Measurements from ENCODE around the gene LMX1B. TPM values are rescaled to one million over a fixed set of nuclear protein-coding genes. Genes with fewer than 3 reads are reported as not detected.

The LMX1B gene
- polyA plus RNA-seq, 3 donors: 0.10 to 0.90 (median 0.13) TPM

DNA sequence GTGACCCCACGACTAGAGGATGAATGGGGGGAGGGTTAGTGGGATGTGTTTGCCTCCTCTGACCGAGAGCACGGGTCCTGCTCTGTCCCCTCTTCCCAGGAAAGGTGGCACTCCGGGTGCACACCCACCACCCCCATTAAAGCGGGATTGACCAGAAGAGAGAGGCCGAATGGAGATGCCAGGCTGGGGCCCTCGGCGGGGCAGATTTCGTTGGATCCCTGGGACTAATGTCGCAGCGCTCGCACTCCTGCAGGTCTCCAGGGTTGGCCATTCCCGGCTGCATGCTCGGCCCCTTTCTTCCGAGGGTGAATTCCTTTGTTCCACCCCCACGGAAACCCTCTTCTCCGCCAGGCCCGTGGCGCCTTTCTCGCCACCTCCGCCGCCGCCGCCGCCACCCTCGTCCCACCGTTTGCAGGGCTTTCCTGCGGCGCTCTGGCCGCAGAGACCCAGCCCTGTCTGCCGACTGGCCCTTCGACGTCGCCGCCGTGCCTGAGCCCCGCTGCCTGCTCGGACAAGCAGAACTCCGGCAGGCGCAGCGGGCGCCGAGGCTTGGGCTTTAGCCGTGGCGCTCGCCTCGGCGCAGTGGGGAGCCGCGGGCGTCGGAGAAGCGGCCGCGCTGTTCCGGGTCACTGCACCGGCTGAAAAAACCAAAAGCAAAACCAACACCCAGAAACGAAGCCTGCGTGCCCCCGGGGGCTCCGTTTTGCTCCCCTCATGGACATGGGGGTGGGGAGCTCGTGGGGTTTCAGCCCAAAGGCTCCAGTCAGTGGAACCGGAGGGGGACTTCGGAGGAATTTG, 11.8 kb downstream of the LMX1B start:
- no peak overlapping the region for H3K27ac ChIP-seq (ENCODE audit: low read depth, low read length)
- 4 to 5% (median 4%) methylated on average over 63 to 64 of the region's 64 CpGs for WGBS, 3 donors

DNA sequence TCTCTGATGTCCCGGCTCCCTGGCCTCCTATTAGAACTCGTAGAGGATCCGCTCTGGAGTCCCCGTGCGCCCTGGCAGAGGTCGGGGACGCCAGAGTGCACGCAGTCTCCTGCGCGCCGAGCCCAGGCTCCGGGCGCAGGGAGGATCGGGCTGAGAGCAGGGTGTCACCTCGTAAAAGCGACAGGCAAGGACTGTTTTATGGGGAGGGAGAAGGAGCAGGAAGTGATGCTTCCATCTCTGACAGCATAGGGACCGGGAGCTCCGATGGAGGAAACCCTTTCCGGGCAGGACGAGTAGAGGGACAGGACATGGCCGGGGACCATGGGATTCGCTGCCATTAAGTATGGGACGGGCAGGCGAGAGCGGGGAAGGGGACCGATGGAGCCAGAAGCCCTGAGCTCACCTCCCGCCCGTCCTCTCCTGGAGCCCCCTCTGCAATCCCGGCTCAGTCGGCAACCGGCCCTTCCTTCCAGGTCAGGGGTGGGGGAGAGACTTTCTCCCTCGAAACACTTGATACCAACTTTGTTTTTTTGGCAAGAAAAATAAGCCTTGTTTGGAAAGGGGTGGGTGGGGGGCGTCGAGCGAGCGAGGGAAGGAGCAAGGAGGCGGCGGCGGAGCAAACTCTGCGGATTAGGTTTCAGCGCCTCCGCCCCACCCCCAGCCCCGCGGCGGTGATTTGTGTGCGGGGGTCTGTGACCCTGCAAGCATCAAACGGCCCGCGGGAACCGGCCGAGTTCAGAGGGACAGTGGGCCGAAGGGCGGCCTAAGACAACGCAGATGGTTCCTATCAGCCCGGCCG, 12.6 kb downstream of the LMX1B start:
- 6 to 10% (median 6%) methylated on average over 56 of the region's 56 CpGs for WGBS, 3 donors
- H3K27ac ChIP-seq (ENCODE audit: low read depth, low read length): no peak overlapping the region

DNA sequence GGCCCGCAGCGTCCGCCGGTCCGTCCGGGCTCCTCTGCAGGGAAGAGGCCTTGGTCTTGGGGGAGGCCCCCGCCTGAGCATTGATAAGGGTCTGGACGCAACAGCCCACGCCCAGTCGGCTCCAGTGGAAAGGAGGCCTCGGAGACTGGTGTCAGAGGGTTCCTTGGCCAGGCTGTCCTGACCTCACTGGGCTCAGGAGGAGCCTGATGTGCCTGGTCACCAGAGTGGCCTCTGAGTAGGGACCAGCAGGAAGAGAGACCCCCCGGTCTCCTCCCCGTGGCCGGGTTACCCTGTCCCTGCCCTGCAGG, 13.2 kb downstream of the LMX1B start:
- 24 to 32% (median 31%) methylated on average over 14 of the region's 14 CpGs for WGBS, 3 donors
- no peak overlapping the region for H3K27ac ChIP-seq (ENCODE audit: low read depth, low read length)

DNA sequence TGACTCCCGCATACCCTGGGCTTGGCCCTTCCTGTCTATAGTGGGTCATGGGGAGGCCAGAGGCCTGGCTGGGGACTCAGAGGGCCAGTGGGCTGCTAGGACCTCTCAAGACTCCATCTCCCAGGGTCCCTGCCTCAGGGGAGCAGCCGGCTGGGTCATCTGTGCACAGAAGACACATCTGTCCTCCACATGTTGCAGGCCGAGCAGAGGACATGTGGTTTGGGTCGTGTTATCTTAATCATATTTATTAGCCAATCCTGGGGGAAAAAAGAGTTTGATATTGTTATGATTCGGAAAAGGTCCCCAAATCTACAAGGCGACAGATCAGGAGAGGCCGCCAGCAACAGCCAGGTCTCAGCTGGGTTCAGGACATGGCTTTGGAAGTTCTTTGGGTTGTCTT, 14.4 kb downstream of the LMX1B start:
- H3K27ac ChIP-seq (ENCODE audit: low read depth, low read length): no peak overlapping the region
- WGBS, 3 donors: 91 to 94% (median 92%) methylated on average over 7 of the region's 7 CpGs

DNA sequence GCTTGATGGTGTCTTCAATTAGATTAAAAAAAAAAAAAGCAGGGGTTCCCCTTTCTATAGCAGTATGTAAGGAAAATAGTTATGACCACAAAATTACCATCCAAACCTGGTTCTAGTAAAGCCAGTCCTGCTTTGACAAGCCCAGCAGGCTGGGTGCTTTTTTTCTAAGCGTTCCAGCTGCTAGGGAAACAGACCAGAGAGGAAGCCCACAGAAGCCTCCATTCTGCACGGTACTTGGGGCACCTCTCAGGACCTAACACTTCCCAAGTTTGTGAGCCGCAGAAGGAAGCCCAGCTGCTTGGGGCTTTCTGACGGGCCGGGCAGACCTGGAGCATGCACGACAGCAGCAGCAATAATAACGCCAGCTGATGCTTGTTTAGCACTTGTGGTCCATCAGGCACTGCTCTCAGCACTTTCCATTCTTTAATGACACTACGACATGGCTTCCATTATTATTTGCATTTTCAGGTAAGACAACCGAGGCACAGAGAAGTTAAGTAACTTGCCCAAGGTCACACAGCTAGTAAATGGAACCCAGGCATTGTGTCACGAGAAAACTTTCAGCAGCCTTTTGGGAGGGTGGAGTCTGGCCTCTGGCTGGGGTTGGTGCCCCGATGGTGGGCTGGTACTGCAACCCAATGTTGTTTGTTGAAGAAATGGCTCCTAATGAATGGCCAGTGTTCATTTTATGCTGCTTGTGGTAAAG, 15.4 kb downstream of the LMX1B start:
- WGBS, 3 donors: 33 to 39% (median 37%) methylated on average over 11 of the region's 11 CpGs
- H3K27ac ChIP-seq (ENCODE audit: low read depth, low read length): no peak overlapping the region

DNA sequence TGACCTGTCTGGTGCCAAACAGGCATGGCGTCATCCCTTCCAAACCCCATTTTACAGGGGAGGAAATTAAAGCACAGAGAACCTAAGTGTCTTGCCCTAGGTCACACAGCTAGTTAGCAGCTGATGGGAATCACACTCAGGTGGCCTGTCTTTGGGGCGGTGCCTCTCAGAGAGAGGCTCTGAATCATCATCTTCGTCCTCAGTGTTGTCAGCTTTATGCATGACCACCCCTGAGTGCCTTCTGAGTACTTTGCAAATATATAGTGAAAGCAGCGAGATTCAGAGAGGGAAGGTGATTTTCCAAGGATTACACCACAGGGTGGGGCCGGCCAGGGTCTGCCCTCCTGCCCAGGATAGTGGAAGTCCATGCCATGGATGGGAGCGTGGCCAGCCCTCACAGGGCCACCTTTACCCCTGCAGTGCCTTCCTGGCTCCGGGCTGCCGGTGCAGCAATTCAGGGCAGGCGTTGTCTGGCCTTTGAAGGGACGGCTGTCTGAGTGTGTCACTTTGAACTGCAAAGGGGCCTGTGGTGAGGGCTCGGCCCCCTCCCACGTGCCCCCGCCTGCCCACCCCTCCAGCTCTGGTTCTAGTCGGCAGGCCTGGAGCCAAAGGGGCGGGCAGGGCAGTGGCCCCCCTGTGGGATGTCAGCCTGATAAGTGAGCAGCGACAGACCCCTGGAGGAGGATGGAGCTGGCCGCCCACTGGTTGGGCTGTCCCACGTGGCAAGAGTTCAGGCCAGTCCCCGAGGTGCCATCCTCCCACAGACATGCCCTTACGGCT, 16.9 kb downstream of the LMX1B start:
- WGBS, 3 donors: 19 to 44% (median 21%) methylated on average over 20 of the region's 20 CpGs
- H3K27ac ChIP-seq (ENCODE audit: low read depth, low read length): no peak overlapping the region

DNA sequence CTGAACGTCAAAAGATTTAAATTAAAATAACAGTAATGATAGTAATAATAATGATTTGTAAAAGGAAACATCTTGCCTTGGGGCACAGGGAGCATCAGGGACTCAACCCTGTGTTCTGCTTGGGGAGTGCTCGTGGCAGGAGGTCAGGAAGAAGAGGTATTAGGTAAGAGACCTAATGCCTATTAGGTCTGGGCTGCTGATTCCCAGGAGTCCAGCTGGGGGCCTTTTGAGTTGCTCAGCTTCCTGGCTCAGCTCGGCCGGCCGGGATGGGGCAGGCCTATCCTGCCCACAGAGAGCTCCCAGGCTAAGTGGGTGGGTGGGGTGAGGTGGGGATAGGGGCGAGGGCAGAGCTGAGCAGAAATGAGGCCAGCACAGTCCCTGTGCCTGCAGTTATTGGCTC, 17.5 kb downstream of the LMX1B start:
- WGBS, 3 donors: 28 to 50% (median 35%) methylated on average over 6 of the region's 6 CpGs
- no peak overlapping the region for H3K27ac ChIP-seq (ENCODE audit: low read depth, low read length)

DNA sequence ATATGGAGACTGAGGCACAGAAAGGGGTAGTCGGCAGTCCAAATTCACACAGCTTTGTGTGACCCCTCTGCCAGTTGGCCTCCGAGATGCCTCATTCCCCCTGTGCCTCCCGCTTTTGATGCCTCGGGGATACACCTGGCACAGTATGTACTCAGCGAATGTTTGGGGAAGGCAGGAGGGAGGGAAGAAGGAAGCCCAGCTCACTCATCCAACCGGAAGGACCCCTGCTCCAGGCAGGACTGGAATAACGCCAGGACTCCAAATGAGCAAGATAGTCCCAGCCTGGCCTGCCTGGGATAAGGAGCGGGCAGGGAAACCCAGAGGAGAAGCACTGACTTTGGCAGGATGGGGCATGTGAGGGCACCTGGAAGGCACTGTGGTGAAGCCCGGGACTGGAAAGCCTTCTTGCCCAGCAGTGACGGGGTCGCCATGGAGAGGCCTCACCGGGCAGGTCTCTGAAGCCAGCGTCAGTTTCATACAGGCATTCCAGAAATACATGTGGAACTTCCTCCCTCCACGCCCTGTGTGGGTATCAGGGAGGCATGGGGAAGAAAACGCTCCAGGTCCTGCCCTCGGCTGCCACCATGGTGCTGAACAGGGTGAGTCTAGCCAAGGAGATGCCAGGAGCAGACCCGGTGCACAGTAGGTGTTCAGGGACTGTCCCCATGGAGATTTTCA, 20.3 kb downstream of the LMX1B start:
- WGBS, 3 donors: 60 to 70% (median 67%) methylated on average over 17 of the region's 17 CpGs
- H3K27ac ChIP-seq (ENCODE audit: low read depth, low read length): no peak overlapping the region

DNA sequence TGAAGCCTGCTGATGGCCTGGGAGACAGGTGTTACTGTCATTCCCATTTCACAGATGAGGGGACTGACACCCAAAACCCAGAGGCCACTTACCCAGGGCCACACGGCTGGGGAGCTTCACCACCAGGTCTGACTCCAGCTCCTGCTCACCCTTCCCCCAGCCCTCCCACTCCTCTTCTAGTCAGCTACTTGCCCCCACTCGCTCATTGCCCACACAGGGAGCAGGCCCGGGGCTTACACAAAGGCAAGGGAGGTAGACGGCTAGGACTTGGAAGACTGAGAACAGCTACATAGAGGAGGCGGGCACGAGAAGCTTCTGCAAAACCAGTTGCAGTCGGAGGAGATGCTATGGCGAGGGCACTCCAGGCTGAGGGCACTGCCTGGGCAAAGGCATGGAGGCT, 21.3 kb downstream of the LMX1B start:
- no peak overlapping the region for H3K27ac ChIP-seq (ENCODE audit: low read depth, low read length)
- WGBS, 3 donors: 82 to 92% (median 84%) methylated on average over 8 of the region's 8 CpGs

DNA sequence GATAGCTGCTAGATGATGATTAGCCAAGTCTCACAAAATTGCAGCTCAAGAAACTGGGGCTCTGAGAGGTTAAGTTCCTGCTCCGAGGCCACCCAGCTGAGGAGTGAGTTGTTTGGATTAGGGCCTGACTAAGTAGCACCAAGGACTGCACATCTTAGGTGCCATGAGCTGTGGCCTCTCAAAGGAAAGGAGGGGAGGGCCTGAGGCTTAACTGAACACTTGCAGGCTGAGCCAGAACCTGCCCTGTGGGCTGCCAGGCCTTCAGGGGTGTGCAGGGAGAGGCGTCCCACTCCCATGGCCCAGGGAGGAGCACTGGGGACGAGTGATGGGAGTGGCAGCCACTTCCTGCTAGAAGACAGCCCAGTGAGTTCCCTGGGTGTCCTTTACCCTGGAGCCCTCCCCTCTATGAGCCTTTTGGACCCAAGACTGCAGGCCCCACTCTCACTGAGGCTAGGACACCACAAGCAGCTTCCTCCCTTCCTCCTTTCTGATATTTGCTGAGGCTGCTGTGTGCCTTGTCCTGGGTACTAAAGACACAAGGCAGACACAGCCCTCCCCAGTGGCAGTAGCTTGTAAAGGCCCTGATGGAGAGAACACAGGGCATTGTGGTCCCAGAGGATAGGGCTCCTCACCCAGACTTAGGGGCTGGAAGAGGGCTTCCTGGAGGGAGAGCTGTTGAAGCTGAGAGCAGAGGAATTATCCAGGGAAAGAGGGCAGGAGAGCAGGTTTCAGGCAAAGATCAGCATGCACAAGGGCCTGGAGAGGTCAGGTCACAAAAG, 22.1 kb downstream of the LMX1B start:
- 65 to 87% (median 76%) methylated on average over 3 of the region's 3 CpGs for WGBS, 3 donors
- no peak overlapping the region for H3K27ac ChIP-seq (ENCODE audit: low read depth, low read length)

DNA sequence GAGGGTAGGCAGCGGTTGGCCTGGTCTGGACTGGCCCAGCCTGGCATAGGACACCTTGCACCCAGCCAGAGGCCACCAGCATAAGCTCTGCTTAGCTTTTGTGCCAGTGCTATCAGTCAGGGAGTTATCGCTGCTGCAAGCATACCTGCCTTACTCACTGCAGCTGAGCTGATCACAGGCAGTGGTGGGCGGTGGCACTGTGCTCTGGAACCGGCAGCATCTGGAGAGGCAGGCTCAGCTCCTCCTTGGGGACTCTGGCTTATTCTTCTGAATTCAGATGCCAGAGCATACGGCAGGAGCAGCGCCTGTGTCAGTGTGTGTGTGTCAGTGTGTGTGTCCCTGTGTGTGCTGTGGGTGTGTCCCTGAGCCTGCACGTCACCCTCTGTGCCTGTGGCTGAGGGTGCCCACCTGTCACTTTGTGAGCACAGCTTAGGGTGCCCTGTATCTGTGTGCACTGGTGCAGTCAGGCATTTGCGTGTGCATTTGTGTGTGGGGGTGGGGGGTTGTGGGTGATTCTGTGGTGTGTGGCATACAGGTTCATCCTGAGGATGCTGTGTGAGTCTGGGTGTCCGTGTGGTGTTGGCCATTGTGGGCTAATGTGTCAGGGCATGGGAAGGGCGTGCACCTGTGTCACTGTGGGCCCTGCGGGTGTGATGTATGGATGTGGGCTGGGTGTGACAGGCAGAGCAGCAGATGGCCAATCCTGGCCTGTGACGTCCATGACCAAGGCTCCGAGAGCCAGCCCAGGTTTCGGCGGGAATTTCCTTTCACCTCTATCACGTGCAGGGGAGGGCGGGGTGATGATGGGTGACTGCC, 23.5 kb downstream of the LMX1B start:
- no peak overlapping the region for H3K27ac ChIP-seq (ENCODE audit: low read depth, low read length)
- 53 to 55% (median 55%) methylated on average over 16 to 17 of the region's 17 CpGs for WGBS, 3 donors

DNA sequence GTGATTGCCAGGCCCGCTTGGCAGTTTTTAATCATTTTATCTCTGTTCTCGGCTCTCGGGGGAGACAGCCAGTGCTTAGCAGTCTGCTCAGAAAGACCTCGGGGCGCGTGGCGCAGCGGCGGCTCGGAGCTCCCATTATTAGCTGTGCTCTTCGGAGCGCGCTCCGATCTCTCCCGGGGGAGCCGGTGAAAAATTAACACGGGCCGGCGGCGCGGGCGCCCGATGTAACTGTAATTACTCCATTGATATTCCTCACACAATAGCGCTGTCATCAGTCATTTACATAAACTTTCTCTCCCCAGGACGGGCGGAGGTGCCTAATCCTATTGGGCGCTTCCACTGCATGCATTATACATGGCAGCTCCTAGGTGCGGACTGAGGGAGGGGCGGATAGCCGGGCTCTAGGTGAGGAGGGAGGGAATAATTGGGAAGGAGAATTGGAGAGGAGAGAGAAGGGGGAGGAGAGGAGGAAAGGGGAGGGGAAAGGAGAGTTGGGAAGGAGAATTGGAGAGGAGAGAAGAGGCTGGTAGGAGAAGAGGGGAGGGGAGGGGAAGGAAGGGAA, 24.9 kb downstream of the LMX1B start:
- H3K27ac ChIP-seq (ENCODE audit: low read depth, low read length): no peak overlapping the region
- 2 to 5% (median 4%) methylated on average over 30 of the region's 30 CpGs for WGBS, 3 donors

DNA sequence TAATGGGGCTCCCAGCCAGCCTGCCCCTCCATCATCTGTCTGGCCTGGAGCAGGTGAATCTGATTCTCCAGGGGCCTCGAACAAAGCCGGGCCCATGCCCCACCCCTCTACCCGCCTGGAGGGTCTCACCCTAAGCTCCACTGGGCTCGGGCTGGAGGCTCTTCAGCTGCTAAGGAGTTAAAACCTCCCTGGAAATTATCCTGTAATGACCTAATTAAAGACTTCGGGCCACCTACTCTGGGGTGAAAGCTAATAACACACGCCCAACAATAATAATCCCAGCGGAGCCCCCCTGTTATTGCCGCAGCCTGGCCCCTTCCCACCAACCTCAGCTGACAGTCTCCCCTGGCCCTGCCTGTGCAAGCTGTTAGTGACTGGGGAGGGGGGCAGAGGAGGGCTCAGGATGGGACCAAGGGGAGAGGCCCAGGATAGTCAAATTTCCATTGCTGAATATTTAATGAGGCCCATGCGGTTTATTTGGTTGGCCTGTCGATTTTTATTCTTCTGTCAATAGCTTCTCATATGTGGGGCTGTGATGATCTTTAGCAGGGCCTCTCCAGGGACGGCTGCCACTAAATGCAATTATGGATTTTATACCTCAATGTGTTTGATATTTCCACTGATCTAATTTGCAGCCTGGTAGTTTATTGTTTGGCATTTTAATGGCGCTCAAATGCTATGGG, 25.7 kb downstream of the LMX1B start:
- WGBS, 3 donors: 52 to 66% (median 55%) methylated on average over 12 of the region's 12 CpGs
- H3K27ac ChIP-seq (ENCODE audit: low read depth, low read length): no peak overlapping the region

DNA sequence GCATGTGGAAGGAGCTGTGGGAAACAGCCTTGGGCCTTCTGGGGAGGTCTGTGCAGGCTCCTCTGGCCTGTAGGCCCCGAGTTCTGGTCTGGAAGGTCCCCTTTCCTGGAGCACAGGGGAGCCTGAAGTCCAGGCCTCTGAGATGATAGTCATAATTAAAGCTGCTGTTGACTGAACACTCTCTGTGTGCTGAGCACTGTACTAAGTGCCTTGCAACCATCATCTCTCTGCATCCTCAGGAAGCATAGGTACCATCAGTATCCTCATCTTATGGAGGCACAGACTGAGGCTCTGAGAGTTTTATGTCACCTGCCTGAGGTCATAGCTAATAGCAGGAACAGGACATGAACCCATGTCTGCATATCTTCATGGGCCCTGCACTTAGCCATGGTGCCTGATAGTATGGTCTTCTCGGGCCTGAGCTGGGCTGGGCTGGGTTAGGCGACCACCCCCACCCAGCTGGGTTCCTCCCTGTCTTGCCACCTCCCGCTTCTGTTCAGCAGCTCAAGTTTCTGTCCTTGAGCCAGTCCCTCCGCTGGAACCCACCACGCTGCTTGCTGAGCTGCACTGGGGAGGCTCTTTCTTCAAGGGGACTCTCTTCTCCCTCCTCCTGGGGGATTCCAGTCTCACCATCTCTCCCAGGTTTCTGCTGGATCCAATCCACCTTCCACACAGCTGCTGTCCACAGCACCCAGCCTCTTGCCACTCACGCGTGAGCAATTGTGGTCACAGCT, 27.6 kb downstream of the LMX1B start:
- no peak overlapping the region for H3K27ac ChIP-seq (ENCODE audit: low read depth, low read length)
- WGBS, 3 donors: 66 to 83% (median 82%) methylated on average over 8 of the region's 8 CpGs
